H1 (cell line): ENCODE data around the gene GRIA3. TPM values are rescaled to one million over a fixed set of nuclear protein-coding genes. Genes with fewer than 3 reads are reported as not detected.

Source experiments
- ASH2L ChIP-seq: fragments of 200-600, 300-600 bp; sonication (generic); IDR thresholded peaks from one replicate; pipeline ENCODE4 v1.7.1; 2017; ENCODE audit warnings: low read length
- BRCA1 ChIP-seq: IDR thresholded peaks from 2 replicates; pipeline ENCODE4 v1.6.1; 2012; ENCODE audit warnings: low read depth, low read length, improper control_type of control experiment
- EGR1 ChIP-seq: IDR thresholded peaks from 2 replicates; pipeline ENCODE4 v1.6.1; 2011; ENCODE audit warnings: low read depth, low read length, borderline replicate concordance
- EP300 ChIP-seq, 2 experiments: IDR thresholded peaks; 1 replicate in 1 of 2; 2 replicates in 1 of 2; pipeline ENCODE4 v1.6.1; 2011 to 2012; ENCODE audit warnings: low read depth in 2 of 2, low read length in 2 of 2, mild to moderate bottlenecking in 2 of 2, borderline replicate concordance in 1 of 2, inconsistent platforms in 1 of 2, moderate library complexity in 1 of 2
- GTF2F1 ChIP-seq: IDR thresholded peaks from 2 replicates; pipeline ENCODE4 v1.6.1; 2012; ENCODE audit warnings: low read depth, low read length, improper control_type of control experiment, borderline replicate concordance
- MAFK ChIP-seq: IDR thresholded peaks from 2 replicates; pipeline ENCODE4 v1.6.1; 2012; ENCODE audit warnings: low read depth, mild to moderate bottlenecking, improper control_type of control experiment, low read length
- RFX5 ChIP-seq: IDR thresholded peaks from 2 replicates; pipeline ENCODE4 v1.6.1; 2011; ENCODE audit warnings: low read depth, low read length, improper control_type of control experiment, borderline replicate concordance
- TBP ChIP-seq: IDR thresholded peaks from 2 replicates; pipeline ENCODE4 v1.6.1; 2011; ENCODE audit warnings: low read depth, low read length, improper control_type of control experiment
- polyA plus RNA-seq, 7 experiments: library from polyadenylated mRNA; depleted of rRNA in 3 of 7; stranded (reverse) in 5 of 7; unstranded in 2 of 7; fragments of >200 nt in 5 of 7; fragments of 200-250 nt in 2 of 7; gene quantifications; 1 replicate in 5 of 7; 2 replicates in 1 of 7; 4 replicates in 1 of 7; pipeline versions ENCODE4 v1.2.1 to v1.2.3, GENCODE V29; 2011 to 2013; ENCODE audit warnings: missing spikeins in 2 of 7, mixed read lengths in 2 of 7
- total RNA-seq: library from RNA; stranded (reverse); fragmentation: NEBNext Ultra II Directional; extraction: Animal tissue kit (Norgen Biotek cat#: 25700); gene quantifications from 2 replicates; pipeline ENCODE4 v1.2.1, GENCODE V29; 2021
- TF ChIP-seq, protein P1 (sequence below): fragments of 300-600 bp; sonication (generic); IDR thresholded peaks from 2 replicates; pipeline ENCODE4 v1.7.1; 2012; ENCODE audit warnings: low read length, moderate library complexity, mild to moderate bottlenecking, inconsistent platforms; ENCODE audit not compliant: insufficient replicate concordance
- TF ChIP-seq, protein P2 (sequence below): IDR thresholded peaks from 2 replicates; pipeline ENCODE4 v1.6.1; 2012; ENCODE audit warnings: low read length, inconsistent platforms

The GRIA3 gene
- total and polyA plus RNA-seq, 2 of the 8 experiments (the other 6 are each of a cell fraction or from before 2014, with no cell fraction given), result 2.6 to 3.0 TPM

DNA sequence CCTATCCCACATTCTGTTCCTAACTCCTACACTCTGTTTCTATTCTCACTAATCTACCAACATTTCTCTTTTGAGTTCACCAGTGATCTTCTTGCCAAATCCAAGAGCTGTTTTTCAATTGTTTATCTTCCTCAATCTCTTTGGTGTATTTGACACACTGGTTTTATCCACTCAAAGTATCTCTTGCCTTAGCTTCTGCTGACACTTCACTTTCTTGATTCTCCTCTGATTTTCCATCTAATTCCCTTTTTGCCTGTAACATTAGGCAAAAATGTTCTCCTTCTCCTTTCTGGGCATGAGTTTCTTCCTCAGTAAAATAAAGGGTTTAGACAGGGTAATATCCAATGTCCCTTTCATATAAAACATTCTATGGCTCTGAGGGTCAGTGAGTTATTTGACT, 26.2 kb downstream of the GRIA3 start (continued):
- TF ChIP-seq, protein P1, sequence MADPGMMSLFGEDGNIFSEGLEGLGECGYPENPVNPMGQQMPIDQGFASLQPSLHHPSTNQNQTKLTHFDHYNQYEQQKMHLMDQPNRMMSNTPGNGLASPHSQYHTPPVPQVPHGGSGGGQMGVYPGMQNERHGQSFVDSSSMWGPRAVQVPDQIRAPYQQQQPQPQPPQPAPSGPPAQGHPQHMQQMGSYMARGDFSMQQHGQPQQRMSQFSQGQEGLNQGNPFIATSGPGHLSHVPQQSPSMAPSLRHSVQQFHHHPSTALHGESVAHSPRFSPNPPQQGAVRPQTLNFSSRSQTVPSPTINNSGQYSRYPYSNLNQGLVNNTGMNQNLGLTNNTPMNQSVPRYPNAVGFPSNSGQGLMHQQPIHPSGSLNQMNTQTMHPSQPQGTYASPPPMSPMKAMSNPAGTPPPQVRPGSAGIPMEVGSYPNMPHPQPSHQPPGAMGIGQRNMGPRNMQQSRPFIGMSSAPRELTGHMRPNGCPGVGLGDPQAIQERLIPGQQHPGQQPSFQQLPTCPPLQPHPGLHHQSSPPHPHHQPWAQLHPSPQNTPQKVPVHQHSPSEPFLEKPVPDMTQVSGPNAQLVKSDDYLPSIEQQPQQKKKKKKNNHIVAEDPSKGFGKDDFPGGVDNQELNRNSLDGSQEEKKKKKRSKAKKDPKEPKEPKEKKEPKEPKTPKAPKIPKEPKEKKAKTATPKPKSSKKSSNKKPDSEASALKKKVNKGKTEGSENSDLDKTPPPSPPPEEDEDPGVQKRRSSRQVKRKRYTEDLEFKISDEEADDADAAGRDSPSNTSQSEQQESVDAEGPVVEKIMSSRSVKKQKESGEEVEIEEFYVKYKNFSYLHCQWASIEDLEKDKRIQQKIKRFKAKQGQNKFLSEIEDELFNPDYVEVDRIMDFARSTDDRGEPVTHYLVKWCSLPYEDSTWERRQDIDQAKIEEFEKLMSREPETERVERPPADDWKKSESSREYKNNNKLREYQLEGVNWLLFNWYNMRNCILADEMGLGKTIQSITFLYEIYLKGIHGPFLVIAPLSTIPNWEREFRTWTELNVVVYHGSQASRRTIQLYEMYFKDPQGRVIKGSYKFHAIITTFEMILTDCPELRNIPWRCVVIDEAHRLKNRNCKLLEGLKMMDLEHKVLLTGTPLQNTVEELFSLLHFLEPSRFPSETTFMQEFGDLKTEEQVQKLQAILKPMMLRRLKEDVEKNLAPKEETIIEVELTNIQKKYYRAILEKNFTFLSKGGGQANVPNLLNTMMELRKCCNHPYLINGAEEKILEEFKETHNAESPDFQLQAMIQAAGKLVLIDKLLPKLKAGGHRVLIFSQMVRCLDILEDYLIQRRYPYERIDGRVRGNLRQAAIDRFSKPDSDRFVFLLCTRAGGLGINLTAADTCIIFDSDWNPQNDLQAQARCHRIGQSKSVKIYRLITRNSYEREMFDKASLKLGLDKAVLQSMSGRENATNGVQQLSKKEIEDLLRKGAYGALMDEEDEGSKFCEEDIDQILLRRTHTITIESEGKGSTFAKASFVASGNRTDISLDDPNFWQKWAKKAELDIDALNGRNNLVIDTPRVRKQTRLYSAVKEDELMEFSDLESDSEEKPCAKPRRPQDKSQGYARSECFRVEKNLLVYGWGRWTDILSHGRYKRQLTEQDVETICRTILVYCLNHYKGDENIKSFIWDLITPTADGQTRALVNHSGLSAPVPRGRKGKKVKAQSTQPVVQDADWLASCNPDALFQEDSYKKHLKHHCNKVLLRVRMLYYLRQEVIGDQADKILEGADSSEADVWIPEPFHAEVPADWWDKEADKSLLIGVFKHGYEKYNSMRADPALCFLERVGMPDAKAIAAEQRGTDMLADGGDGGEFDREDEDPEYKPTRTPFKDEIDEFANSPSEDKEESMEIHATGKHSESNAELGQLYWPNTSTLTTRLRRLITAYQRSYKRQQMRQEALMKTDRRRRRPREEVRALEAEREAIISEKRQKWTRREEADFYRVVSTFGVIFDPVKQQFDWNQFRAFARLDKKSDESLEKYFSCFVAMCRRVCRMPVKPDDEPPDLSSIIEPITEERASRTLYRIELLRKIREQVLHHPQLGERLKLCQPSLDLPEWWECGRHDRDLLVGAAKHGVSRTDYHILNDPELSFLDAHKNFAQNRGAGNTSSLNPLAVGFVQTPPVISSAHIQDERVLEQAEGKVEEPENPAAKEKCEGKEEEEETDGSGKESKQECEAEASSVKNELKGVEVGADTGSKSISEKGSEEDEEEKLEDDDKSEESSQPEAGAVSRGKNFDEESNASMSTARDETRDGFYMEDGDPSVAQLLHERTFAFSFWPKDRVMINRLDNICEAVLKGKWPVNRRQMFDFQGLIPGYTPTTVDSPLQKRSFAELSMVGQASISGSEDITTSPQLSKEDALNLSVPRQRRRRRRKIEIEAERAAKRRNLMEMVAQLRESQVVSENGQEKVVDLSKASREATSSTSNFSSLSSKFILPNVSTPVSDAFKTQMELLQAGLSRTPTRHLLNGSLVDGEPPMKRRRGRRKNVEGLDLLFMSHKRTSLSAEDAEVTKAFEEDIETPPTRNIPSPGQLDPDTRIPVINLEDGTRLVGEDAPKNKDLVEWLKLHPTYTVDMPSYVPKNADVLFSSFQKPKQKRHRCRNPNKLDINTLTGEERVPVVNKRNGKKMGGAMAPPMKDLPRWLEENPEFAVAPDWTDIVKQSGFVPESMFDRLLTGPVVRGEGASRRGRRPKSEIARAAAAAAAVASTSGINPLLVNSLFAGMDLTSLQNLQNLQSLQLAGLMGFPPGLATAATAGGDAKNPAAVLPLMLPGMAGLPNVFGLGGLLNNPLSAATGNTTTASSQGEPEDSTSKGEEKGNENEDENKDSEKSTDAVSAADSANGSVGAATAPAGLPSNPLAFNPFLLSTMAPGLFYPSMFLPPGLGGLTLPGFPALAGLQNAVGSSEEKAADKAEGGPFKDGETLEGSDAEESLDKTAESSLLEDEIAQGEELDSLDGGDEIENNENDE, result no peak
- TF ChIP-seq ASH2L (no peak), GTF2F1 (no peak), TBP (no peak), EP300 (IDR thresholded peaks at IDR 0.05; ENCODE audit: borderline replicate concordance in 1 of 2, low read depth in 2 of 2, low read length in 2 of 2) (no peak), MAFK (no peak), EGR1 (no peak), RFX5 (no peak), BRCA1 (no peak)
- TF ChIP-seq, protein P2, sequence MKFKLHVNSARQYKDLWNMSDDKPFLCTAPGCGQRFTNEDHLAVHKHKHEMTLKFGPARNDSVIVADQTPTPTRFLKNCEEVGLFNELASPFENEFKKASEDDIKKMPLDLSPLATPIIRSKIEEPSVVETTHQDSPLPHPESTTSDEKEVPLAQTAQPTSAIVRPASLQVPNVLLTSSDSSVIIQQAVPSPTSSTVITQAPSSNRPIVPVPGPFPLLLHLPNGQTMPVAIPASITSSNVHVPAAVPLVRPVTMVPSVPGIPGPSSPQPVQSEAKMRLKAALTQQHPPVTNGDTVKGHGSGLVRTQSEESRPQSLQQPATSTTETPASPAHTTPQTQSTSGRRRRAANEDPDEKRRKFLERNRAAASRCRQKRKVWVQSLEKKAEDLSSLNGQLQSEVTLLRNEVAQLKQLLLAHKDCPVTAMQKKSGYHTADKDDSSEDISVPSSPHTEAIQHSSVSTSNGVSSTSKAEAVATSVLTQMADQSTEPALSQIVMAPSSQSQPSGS, result no peak
